ENCODE data around the gene AGFG1.

Gene AGFG1

DNA sequence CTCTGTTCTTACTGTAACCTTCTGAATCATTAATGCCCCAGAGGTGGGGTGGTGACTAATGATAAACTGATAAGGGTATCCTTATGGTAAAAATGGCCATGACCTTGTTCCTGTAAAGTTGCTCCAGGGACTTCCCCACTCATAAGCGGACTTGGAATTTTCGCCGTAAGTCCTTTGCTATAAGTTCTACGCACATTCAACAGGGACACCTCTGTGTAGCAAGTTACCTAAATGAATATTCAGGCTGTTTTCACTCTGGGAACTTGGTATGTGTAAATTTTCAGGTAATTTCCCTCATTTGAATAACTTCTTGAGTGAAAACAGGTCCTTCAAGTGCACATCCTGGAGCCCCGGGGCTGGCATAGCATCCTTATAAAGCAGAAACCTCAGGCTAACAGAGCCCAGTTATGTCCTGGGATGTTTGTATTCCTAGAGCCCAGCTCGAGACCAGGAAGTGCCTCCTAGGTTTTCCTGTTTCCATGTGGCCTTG is 9.4 kb upstream of the AGFG1 start:
- DNase-seq: peak; percentile 66

DNA sequence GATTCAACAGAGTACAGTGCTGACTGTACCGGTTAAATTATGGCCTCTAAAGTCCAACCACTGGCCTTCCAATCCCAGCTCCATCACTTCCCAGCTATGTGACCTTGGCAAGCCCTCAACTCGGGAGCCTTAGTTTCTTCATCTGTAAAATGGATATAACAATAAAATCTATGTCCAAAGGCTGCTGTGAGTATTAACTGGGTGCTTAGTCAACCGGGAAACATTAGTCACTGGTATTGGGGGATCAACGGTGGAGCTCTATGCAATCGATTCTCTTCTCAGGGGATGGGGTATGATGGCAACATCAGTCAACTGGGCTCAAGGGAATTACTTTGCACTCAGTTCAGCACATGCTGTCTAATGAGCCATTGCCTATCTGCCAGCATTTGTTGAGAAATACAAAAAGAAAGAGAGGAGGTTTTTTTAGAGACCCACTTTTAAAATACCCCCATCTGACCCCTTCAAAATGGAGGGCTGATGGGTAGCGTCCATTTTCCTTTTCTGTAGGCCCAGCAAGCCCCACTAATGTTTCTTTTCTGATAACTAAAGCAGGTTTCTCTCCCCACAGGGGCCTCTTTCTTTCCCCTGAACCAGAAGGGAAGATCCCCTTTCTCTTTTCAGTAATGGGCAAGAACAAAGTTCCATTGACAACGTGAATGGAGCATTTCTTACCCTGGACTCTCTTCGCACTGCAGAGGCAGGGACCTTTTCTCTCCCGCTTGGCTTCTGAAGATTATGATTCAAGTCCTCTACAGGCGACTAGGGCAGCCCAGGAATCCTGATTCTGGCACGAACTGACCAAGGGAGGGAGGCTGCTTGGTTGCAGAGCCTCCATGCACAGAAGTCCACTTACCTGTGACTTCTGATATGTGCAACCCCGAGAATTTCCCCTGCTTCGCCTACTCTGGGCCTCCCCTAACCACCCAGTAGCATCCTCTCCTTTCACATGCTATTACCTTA is 8.7 kb upstream of the AGFG1 start:
- DNase-seq: no peak

DNA sequence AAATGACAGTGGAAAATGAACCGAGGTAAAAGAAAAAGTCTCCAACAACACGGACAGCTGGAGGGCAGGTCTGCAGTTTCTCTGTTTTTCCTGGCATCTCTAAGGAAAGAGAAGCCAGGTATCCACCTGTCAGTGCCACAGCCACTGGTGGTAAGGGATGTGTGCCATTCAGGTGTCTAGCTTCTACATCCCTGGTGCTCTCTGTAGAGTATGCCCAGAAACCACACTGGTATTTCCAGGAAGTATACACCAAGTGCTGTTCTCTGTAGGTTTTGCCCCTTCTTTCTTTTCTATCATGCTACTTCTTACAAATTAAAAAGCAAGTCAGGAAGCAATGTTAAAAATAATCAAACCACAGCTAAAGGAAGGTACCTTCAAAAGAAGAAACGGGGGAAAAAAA is 7.6 kb upstream of the AGFG1 start:
- DNase-seq: no peak

DNA sequence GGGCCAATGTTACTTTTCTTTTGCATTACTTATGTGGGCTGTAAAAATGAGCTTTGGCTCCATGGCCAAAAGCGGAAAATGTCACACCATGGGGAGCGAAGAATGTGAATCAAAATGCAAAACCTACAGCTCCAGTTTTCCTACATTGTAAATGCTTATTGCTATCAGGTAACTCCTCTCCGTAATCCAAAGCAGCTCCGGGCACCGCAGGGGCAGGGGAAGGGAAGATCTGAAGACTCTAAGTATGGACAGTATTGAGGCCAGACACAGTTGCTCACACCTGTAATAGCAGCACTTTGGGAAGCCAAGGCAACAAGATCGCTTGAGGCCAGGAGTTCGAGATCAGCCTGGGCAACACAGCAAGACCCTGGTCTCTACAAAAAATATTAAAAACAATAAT is 7.1 kb upstream of the AGFG1 start:
- DNase-seq: no peak

DNA sequence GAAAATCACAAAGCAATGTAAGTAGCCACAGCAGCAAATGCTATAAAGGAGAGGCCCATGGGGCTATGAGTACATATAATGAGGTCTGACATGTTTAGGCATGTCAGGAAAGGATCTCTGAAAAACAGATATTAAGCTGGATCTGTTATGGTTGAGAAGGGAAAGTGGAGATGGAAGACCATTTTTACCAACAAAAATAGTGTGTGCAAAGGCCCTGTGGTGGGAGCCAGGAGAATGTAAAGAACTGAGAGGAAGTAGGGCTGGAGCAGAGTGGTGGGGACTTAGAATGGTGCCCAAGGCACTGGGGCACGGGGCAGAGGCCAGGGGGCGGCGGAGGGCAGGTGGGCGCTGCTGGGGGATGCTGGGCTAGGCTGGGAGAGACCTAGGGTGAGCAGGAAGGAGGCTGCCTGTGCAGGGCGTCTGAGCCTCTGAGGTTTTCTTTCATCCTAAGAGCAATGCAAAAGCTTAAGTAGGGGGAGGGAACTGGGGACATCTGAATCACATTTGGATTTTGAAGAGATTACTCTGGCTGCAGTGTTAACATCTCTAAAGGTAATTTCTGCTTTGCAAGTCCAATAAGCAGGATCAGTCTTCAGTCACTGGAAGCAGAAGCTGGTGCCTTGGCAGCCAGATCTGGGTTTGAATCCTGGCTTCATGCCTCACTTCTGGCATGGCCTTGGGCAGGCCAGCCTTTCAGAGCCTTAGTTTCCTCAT is 4.9 kb upstream of the AGFG1 start:
- no peak for DNase-seq

DNA sequence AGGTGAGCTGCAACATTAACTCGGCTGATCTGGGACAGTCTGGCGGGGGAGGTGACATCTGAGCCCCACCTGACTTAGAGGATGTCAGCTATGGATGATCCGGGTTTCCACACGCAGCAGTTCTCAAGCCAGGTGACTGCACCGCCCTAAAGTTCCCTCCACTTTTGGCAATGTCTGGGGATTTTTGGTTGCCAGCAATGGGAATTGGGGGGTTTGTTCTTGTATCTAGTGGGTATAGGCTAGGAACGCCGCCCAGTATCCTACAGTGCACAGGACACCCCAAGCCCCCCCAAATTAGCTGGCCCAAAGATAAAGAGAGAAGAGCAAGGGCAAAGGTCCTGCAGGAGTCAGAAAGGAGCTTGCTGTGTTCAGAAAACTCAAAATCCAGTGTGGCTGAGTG is 544 bp upstream of the AGFG1 start:
- DNase-seq: no peak

DNA sequence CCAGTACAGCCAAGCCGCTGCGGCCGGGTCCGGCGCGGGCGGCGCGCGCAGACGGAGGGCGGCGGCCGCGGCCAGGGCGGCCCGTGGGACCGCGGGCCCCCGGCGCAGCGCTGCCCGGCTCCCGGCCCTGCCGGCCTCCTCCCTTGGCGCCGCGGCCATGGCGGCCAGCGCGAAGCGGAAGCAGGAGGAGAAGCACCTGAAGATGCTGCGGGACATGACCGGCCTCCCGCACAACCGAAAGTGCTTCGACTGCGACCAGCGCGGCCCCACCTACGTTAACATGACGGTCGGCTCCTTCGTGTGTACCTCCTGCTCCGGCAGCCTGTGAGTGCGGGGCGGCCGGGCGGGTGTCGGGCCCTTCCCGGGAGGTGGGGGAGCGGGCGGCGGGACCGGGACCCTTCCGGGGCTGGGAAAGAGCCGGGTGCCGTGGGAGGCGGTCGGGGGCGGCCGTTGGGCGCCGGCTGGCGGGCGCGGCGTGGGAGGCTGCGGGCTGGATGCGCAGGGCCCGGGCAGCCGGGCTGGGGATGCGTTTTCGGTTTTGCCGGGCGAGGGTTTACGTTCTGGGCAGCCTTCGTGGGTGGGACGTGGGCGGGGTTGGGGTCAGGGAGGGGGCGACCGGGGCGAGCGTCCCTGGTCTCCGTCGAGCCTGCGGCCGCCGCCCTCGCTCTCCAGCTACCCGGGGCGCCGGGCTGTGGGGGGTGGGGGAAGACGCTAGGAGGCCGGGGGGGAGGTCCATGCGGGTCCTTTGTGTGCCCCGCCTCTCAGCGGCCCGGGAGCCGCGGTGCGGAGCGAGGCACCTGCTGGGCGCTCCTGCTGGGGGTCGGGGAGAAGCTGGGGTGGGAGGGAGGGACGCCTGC is 537 bp downstream of the AGFG1 start:
- peak; percentile 81 for DNase-seq

DNA sequence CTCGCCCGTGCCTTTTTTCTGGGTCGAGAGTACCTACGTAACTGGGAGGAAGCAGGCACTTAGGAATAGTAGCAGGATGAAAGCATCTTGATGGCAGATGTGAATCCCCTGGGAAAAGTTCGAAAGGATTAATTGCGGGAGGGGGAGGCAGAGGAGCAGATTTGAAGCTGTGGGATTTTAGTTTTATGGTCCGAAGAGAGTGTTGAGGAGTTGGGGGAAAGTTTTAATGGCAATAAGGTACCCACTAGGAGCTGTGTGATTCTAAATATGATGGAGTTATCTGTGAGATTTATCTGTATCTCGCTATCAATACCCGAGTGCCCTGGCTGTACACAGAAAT is 1.1 kb downstream of the AGFG1 start:
- DNase-seq: no peak

DNA sequence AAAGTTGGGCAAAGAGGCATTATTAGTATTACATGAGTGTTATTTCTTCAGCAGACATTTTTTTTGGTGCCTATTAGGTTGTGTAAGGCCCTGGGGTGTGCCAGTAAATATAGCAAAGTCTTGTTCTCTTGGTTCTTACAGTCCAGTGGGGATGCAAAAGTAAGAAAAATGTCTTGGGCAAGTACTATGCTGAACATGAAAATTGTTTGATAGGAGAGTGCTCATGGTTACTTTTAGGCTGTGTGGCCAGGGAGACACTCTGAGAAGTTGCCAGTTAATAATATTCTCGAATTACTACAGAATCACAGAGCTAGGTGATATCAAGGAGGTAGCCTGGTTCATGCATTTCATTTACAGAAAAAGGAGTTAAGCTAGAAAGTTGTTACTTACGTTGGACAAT is 1.9 kb downstream of the AGFG1 start:
- no peak for DNase-seq

DNA sequence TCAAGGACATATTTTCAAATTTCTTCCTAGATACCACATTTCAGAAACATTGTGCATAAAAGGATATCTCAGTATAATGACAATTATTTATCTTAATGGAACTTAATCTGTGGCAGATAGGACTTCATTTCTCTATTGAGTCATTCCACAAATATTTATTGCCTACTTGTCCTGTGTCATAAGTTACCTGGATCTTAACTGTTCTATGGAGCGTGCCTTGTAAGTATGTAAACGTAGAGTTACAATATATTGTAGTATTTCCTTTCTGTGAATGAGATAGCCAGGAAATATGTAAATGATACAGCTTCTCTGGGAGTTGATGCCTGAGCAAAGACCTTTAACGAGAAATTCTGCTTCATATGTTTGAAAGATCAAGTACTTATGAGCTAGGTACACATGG is 2.5 kb downstream of the AGFG1 start:
- no peak for DNase-seq

DNA sequence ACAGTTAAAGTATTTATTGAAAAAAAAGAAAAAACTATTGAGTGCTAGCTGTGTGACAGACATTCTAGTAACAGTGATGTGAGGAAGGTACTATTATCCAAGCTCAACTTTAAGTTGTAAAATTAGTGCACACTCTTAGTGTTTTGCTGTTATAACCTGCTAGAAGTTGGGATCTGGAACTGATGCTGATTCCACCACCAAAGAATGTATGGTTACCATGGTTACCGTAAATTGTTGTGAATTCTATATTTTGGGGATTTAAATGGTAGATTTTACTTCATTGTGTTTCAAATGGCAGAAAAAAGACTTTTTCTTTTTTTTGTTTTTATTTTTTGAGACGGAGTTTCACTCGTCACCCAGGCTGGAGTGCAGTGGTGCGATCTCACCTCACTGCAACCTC is 5.3 kb downstream of the AGFG1 start:
- no peak for DNase-seq

DNA sequence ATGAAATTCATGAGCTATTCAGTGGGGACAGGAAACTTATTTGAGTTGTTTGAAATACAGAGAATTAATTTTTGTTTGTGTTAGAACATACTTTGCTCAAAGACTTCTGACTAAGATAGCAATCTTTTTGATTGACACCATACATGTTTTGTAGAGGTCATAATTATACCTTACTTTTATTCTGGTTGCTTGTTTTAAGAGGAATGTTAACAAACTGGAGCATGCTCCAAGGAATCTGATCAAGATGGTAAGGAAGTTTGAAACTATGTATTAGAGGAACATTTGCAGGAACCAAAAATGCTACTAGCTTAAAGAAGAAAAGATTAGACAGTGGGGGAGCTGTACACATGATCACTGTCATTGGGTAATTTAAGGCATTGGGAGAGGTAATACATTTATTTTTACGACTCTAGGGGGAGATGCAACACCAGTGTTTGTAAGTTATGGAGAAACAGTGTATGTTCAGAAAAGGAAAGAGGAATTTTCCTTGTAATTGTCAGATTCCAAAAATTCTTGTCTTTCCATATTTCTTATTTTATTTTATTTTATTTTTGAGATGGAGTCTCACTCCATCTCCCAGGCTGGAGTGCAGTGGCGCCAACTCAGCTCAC is 8.0 kb downstream of the AGFG1 start:
- no peak for DNase-seq

DNA sequence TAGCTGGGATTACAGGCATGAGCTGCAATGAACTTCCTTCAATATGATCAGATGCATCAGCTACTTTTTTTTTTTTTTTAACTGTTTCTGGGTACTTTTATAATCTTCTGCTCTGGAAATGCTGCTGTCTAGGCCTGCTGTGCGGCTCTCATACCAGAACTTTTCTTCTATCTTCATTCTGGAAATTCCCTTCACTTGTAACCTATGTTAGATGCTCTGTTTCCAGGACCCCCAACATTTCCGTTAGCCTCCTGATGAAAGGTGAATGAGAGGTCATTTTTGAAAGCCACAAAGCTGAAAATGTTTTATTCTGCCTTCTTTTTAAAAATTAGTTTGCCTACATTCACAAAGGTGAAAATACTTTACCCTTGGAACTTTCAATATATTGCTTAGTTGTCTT is 8.6 kb downstream of the AGFG1 start:
- DNase-seq: no peak

DNA sequence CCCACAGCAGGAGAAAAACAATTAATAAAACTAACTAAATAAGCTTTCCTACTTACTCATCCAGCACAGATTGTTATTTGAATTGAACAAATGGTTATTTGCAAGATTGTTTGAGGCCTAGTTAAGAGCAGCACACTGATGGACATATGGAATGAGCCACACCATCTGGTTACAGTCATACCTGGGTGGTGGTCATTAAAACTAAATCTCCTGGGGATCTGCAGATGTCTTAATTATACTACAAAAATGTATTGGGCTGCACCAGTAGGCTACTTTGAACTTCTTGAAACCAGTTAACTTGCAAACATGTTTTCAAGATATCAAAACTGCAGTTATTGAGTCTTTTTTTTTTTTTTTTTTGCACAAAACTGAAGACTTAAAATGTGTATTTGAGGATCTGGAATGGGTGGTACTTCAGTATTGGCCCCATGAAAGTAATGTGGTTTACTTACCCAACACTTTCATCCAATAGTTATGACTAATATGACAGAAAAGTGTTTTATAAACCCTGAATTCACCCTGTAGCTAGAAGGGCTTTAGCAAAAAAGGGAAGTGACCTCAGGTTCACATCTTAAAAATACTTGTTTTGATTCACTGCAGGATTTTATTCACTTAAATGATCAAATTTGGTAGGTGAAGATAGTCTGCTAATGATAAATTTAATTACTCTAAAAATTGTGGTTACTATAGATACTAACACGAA is 10.8 kb downstream of the AGFG1 start:
- no peak for DNase-seq

DNA sequence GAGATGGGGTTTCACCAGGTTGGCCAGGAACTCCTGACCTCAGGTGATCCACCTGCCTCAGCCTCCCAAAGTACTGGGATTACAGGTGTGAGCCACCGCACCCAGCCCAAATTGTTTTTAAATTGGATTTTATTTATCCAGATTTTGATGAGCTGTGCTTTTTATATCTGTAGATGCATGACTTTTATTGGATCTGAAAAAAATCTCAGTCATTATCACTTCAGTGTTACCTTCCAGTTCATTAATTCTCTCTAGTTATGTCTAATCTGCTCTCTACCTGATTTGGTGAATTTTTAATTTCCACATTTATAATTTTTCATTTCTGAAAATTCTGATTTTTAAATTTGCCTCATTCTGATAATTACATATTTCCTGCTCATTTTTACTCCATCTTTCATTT is 13.5 kb downstream of the AGFG1 start:
- DNase-seq: no peak

DNA sequence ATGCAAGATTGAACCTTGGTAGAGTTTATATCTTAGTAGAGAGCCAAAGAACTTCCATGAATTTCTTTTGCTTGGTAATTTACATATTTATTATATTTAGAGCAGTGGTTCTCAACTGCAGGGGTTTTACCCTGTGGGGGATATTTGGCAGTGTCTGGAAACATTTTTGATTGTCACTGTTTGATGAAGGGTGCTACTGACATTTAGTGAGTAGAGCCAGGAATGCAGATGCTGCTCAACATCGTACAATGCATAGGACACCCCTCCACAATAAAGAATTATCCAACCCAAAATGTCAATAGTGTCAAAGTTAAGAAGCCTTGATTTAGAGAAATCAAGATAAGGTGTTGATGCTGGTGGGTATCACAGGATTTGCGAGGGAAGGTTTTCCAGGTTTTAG is 14.7 kb downstream of the AGFG1 start:
- DNase-seq: no peak

DNA sequence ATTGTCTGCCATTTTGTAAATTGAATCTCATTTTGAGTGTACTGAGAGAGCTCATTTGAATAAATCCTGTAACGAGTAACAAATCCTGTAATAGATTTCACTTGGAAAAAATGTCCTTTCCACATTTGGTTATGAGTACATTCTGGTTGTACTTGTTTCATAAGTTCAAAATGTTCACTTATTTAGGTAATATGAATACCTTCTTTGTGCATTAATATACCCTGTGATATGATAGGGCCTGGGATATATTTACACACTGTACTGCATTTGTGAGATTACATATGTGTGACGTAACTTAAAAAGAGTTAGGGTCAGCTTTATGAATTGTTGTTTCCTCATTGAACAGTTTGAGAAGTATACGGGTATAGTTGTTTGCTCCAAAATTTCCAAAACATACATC is 16.1 kb downstream of the AGFG1 start:
- no peak for DNase-seq

DNA sequence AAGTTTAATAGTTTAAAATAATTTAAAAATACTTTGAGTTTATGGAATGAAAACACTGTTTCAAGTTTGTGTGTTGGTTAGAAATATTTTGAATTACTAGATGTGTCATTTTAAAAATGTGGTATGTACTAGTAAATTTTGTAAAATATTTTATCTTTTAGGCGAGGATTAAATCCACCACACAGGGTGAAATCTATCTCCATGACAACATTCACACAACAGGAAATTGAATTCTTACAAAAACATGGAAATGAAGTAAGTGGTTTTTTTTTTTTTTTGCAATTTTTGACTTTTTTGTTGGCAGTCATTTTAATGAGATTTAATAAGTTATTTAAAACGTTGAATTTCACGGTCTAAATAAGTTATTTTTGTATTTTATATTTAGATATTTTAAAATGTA is 19.4 kb downstream of the AGFG1 start:
- DNase-seq: no peak

DNA sequence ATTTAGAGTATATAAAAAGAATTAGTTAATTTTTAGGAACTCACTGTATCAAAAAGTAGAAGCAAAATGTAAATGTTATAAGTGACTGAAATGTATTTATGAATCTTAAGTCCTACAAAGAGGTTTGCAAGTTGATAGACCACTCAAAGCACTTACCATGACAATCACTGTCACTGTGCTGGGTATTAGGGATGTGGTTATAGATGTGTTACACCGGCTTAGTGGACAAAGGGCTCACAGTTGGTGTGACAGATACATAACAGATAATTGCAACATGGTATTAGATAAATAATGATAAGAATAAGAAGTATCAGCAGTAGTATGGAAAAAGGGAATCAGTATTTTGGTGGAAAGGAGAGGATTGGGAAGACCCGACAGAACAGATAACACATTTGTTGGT is 21.6 kb downstream of the AGFG1 start:
- no peak for DNase-seq

DNA sequence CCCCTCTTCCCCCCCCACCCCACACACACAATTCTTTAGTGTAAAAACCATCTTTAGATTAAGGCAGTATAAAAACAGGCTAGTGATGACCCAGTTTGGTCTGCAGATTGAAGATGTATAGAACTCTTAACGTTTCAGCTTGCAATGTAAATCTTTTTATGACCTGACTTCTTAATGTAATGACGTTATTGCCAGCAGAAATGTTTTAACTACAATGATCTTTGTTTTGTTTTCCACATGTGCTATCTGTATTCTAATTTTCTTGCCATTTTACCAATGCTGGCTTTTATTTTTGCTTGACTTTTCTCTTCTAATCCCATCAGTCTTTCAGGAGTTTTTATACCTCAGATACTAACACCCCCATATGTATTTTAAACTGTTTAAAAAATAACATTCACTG is 25.2 kb downstream of the AGFG1 start:
- DNase-seq: no peak

DNA sequence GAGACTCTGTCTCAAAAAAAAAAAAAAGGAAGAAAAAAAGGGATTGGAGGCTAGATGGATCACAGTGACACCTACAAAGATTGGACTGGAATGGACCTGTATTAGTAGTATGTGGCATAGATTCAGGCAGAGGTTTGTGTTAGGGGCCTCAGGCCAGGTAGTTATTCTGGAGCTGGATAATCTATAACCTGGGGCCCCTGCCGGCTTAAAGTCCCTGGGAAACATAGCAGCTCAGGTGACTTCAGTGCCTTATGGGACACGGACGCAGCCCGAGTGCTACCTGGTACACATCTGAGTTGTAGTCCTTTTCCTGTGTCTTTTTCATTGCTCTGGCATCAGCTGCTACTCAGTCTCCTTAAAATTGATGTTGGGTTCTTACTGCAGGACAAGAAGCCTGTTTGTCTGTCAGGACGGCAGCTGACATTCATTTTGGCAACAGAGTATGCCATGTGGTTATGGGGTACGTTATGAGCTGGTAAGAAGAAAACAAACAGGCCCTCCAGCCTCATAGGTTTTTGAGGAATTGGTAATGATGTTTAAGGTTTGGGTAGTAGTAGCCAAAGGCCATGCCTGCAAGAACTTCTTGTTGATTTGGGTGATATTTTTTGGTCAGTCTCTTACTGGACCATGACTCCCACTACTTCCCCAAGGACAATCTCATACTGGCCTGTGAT is 27.8 kb downstream of the AGFG1 start:
- no peak for DNase-seq

DNA sequence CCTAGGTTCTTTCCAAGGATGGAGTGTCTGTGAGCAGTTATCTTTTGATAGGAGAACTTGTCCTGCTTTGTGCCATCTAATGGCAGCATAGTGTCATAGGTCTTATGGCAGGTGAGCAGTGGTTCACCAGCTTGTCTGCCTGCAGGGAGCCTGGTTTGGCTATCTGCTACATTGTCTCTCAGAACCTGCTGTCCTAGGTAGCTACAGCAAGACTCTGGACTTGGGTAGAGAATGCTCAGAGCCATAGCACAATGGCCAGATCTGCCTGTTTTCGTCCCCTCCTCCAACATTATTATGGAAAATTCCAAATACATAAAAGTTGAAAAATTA is 28.3 kb downstream of the AGFG1 start:
- no peak for DNase-seq
